ENCODE data around the gene NUBPL.

The NUBPL gene

DNA sequence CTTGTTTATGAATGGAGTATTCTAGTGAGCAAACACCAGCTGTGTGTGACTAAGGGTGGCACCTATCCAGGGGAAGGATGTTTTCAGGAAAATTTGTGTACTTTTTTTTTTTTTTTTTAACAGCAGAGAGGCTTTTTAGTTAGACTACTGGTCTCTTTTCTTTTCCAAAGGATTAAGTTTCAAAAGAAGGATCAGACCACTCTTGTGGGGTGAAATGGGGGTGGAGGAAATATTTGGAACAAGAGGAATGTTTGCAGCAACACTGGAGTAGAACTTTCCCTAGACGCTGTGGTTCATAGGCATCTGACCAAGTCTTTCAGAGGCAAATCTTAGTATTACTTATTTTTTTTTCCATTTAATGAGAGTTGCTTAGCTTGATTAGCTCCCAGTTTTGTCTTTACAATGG lies 21.1 kb downstream of the NUBPL start:
- POLR2A ChIA-PET = no interaction called here
- no peak for DNase-seq (ENCODE audit: extremely low spot score)
- TF ChIP-seq CTCF (IDR thresholded peaks at IDR 0.05; ENCODE audit: control extremely low read depth, extremely low read depth, low read depth, missing control alignments) = no peak
- CTCF ChIA-PET = no interaction called here

DNA sequence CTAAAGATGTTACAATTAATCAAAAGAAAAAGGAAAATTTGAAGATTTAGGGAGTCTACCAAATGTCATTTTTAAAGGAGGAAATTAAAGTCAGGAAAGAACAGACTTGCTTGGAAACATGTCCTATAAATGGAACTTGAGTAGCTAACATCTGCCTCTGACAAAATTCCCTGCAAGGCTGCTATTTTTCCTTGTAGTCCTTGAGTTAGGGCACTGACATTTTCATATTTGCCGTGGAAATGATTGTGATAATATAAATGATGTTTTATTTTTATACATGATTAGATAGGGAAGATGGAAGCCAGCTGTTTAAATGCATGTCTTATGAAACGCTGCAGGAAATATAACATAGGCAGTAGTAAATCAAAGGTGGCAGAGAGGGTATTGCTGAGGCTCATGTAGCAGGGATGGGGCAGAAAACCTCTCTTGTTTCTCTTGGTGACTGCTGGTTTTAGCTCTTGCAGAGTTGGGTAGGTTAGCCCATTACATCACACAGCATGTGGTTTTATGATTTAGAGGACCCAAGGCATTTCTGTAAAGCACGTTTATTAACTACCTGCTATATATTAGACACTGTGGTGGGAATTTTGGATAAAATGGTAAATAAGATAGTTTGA lies 21.7 kb downstream of the NUBPL start:
- ChIA-PET CTCF (no interaction called here), POLR2A (no interaction called here)
- TF ChIP-seq CTCF (IDR thresholded peaks at IDR 0.05; ENCODE audit: control extremely low read depth, extremely low read depth, low read depth, missing control alignments) = no peak
- DNase-seq (ENCODE audit: extremely low spot score) = no peak

- ChIA-PET POLR2A (no interaction called here), CTCF (no interaction called here)
- no peak for DNase-seq (ENCODE audit: extremely low spot score)
- TF ChIP-seq CTCF (IDR thresholded peaks at IDR 0.05; ENCODE audit: control extremely low read depth, extremely low read depth, low read depth, missing control alignments) = no peak
Observed at GRCh38 chr14:31590206-31590605, 29.0 kb downstream of the NUBPL start.

- ChIA-PET CTCF (no interaction called here), POLR2A (no interaction called here)
- DNase-seq (ENCODE audit: extremely low spot score) = no peak
- TF ChIP-seq CTCF (IDR thresholded peaks at IDR 0.05; ENCODE audit: control extremely low read depth, extremely low read depth, low read depth, missing control alignments) = no peak
Observed at GRCh38 chr14:31592122-31592521, 30.9 kb downstream of the NUBPL start.

DNA sequence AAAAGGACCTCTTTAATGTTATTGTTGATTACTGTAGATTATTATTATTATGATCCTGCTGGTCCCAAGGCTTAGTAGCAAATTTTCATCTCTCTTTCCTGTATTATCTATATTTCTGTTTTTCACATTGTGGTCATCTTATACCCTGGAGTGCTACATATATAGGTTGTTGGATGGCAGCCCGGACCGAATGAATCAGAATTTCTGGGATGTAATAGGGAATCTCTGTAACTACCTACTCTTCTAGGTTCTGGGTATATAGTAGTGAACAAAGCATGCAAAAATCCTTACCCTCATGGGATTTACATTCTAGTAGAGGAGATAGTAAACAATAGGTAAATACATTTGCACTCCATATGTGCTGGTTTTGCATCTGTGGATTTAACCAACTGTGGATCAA lies 31.4 kb downstream of the NUBPL start:
- no peak for TF ChIP-seq CTCF (IDR thresholded peaks at IDR 0.05; ENCODE audit: control extremely low read depth, extremely low read depth, low read depth, missing control alignments)
- no peak for DNase-seq (ENCODE audit: extremely low spot score)
- ChIA-PET POLR2A (interaction anchor here (0.6 kb wide), 2 partner anchors 30 to 83 kb away, joined by 3 to 4 read pairs; no protein-coding TSS in a partner anchor), CTCF (no interaction called here)

GRCh38 chr14:31596342-31597095 lies 35.3 kb downstream of the NUBPL start:
- TF ChIP-seq CTCF (IDR thresholded peaks at IDR 0.05; ENCODE audit: control extremely low read depth, extremely low read depth, low read depth, missing control alignments) = no peak
- no peak for DNase-seq (ENCODE audit: extremely low spot score)
- CTCF ChIA-PET = no interaction called here
- POLR2A ChIA-PET = no interaction called here

Data from GM10248 (cell line).